ENCODE results near the gene IL10RA. TPM values are rescaled to one million over a fixed set of nuclear protein-coding genes. Genes with fewer than 3 reads are reported as not detected.

Gene IL10RA
- total and polyA plus RNA-seq, 2 experiments from 2014 or later, result 0.10 TPM; not detected in 1

- no peaks in the 10 kb centered on the region for H3K79me2 ChIP-seq (replicated peaks; ENCODE audit: insufficient read depth)
- H3K9me2 ChIP-seq (ENCODE audit: insufficient read depth), result no peaks in the 10 kb centered on the region
- H3K9me3 Mint-ChIP-seq, result no peaks in the 10 kb centered on the region
- H3K4me2 ChIP-seq, result no peak overlapping the region
- no peaks in the 10 kb centered on the region for H3K4me1 ChIP-seq (ENCODE audit: insufficient read depth)
- no peaks in the 10 kb centered on the region for H3K27me3 ChIP-seq (ENCODE audit: insufficient read depth)
- no peaks in the 10 kb centered on the region for H3K4me1 Mint-ChIP-seq
- H4K20me1 ChIP-seq (replicated peaks; ENCODE audit: insufficient read depth), result no peaks in the 10 kb centered on the region
- no peaks in the 10 kb centered on the region for H3K36me3 ChIP-seq (ENCODE audit: insufficient read depth)
- H3K27ac Mint-ChIP-seq, result no peak overlapping the region
- TF ChIP-seq JUNB (IDR thresholded peaks at IDR 0.05; ENCODE audit: unreplicated experiment), result no peak
- TF ChIP-seq REST (IDR thresholded peaks at IDR 0.05; ENCODE audit: unreplicated experiment), result no peak
- no peak for TF ChIP-seq ETS1 (IDR thresholded peaks at IDR 0.05)
- no peak for TF ChIP-seq STAT1 (IDR thresholded peaks at IDR 0.05; ENCODE audit: unreplicated experiment)
- no peak for TF ChIP-seq CTCF (conservative IDR thresholded peaks at IDR 0.05; ENCODE audit: low read depth in 2 of 2)
- no peak for TF ChIP-seq EZH2phosphoT487 (IDR thresholded peaks at IDR 0.05; ENCODE audit: unreplicated experiment)
- TF ChIP-seq ZNF331 (CRISPR knock-in tag; IDR thresholded peaks at IDR 0.05; ENCODE audit: low read depth), result no peak
- TF ChIP-seq ZNF462 (CRISPR knock-in tag; IDR thresholded peaks at IDR 0.05), result no peak
- no peak for TF ChIP-seq ZNF114 (CRISPR knock-in tag; IDR thresholded peaks at IDR 0.05)
- TF ChIP-seq CREB1 (CRISPR knock-in tag; IDR thresholded peaks at IDR 0.05; ENCODE audit: low read depth), result no peak
- no peak for TF ChIP-seq NANOG (IDR thresholded peaks at IDR 0.05; ENCODE audit: borderline replicate concordance)
- no peak for TF ChIP-seq EZH2 (IDR thresholded peaks at IDR 0.05; ENCODE audit: low read depth, unreplicated experiment)
- no peak for TF ChIP-seq POLR2AphosphoS5 (IDR thresholded peaks at IDR 0.05; ENCODE audit: low read depth)
- H3K27me3 Mint-ChIP-seq (ENCODE audit: insufficient read depth, low read depth, poor library complexity), result no peaks in the 10 kb centered on the region
- H3K36me3 Mint-ChIP-seq (ENCODE audit: low read depth), result no peaks in the 10 kb centered on the region
- no peak overlapping the region for H3K4me3 ChIP-seq
- no peak overlapping the region for H2AFZ ChIP-seq
- H3F3A ChIP-seq (replicated peaks; ENCODE audit: low read depth), result no peaks in the 10 kb centered on the region
- no peak overlapping the region for H3K27ac ChIP-seq (ENCODE audit: low read depth)
- ATAC-seq (no peak), DNase-seq (ENCODE audit: low spot score) (no peak)
- no peak overlapping the region for H3K4me3 Mint-ChIP-seq
Measured at GRCh38 chr11:117969160-117969991, 16.8 kb upstream of the IL10RA start.
